Measurements from ENCODE around the gene PCLO.

PCLO gene

DNA sequence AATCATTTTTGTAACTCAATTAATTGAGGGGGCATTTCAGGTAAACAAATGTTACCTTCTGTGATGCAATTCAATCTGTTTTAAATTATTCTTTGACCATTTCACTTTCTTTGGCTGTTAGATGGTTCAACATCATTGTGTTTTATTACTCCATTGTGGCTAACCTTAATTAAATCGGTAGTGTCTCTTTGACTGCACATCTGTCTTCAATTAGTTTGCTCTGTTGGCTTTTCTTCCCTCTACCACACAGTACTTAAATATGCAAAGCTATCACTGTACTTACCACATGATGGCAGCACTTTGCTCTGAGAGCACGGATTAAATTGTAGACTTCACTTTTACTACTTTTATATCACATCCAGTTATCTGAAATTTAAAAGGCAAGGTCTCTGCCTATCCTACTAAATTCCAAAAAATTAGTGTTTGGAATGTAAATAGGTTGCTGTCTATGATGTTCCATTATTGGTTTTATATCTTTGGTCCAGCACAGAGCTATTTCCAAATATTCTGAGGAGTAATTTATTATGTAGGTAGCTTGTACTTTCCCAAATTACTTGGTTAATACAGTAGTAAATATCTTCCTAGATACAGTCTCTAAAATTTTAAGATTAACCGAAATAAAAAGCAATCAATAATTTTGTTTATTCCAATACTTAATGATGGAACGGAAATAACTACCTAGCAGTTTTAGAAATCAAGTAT lies 352.0 kb downstream of the PCLO start:
- DNase-seq, result peak; percentile 66

DNA sequence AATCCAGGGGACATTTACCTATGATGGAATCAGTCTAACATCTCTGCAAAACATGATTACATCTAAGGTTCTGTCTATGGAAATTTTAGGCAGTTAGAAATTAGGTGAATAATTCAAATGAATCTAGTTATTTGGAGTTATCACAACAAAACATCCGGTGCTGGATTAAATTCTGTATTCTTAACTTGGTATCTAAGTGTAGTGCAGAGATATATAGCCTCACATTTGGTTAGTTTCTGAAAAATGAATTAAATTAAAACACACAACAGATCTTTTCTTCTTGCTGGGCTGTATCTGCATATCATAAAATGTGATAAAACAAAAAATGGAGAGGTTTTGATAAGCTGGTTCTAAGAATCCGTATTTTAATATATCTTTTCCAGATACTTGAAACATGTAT lies 354.1 kb downstream of the PCLO start:
- no peak for DNase-seq

DNA sequence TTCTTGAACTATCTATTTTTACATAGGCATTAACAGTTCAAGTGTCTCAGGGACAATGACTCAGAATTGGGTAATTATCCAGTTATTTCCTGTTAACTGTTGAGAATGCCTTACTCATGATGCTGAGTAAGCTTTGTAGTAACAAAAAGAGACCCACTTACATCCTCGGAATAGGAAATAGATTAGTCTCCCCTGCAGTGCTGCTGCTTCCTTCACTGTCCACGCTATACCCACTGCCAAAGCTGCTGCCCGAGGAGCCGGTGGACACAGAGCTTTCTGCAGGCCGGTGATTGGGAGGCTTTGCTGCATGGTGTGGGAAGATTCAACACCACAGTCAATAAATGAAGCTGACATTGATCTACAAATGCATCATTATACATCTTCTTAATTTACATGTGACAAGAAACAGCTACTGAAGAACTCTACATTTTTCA lies 357.1 kb downstream of the PCLO start:
- peak; percentile 90 for DNase-seq

DNA sequence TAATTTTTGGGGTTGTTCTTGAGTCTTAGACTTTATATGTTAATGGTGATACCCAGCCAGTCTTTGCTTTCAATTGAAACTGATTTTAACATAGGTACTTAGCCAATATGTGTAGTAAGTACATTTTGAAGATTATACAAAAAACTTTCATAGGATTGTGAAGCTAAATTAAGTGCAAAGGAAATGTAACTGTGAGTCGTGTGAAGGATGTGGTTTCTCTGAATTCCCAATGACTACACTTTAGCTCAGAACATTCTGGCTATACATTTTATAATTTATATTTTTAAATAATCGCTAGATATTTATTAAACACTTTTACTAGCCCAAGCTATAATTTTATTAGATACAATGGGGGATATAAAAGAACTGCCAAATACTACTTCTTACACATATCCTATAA lies 359.3 kb downstream of the PCLO start:
- DNase-seq, result no peak

DNA sequence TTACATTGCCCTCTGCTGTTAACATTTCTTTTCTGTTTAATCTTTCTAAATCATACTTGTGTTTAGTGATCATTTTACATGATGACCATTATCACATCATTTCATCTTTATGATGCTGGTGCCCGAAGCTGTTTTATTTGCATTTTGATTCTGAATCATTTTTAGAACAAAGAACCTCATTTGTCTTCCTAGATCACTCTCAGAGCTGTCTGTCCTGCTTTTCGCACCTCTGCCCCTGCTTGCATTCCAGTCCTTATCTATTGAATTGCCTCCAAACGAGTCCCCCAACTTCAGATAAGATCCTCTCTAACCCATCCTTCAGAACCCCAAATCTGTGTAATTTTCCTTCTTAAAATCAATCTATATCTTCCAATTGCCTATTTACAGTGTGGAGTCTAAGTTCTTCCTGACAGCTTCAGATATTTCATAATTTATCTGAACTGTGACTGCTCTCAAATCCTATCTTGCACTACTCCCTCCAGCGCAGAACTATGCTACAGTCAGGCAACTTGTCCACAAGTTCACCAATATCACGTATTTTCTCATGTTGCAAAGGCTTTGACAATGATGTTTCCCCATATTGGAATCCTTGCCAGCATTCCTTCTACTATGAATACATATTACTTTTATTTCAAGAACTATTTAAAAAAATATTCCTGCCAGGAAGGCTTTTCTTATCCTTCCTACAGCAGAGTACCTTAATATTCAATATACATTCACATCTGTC lies 372.6 kb downstream of the PCLO start:
- DNase-seq, result no peak

DNA sequence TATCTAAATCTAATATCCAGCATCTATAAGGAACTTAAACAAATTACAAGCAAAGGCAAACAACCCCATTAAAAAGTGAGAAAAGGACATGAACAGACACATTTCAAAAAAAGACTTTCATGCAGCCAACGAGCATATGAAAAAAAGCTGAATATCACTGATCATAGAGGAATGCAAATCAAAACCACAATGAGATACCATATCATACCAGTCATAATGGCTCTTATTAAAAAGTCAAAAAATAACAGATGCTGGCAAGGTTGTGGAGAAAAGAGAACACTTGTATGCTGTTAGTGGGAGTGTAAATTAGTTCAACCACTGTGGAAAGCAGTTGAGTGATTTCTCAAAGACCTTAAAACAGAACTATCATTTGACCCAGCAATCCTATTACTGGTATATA lies 384.7 kb downstream of the PCLO start:
- no peak for DNase-seq

DNA sequence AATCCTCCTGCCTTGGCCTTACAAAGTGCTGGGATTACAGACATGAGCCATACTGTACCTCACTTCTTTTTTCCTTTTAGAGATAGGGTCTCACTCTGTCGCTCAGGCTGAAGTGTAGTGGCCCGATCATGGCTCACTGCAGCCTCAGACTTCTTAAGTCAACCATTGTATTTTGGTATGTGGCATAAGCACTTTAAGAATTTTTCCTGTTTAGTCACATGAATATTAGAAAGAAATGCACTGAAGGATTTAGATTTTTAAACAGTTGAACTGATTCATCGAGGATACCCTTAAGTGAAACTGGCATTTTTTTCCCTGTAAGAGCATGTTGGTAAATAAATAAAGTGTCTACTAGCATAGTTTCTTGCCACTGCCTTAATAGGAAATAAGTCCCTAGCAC lies 399.8 kb downstream of the PCLO start:
- DNase-seq, result no peak

DNA sequence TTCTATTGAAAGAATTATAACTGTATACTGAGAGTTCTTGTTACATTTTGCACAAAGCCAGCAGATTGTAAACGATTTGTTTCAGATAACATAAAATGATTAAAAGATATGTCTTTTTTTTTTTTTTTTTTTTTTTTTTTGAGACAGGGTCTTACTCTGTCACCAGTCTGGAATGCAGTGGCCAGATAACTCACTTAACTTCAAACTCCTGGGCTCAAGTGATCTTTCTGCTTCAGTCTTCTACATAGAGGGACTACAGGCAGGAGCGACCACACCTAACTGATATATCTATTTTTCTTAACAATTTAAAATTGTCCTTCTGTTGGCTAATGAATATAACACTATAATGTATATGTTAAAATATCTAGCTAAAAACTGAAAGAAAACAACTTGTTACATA lies 401.9 kb downstream of the PCLO start:
- no peak for DNase-seq

DNA sequence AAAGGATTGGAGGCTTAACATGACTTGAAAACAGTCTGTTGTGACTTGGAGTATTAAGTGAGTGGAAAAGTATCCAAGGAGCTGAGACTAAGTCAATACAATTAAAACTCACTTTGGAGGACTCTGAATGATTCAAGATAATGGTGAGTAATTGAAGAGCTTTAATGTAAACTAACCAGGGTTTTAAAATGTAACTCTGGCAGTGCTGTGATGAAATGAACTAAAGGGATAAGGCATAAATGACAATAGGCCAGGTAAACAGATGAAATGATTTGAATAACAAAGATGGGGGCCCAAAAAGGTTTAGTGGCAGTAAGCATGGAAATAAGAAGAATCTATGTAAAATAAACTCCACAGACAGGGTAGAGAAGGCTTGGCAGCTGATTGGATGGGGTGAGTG lies 402.6 kb downstream of the PCLO start:
- no peak for DNase-seq

DNA sequence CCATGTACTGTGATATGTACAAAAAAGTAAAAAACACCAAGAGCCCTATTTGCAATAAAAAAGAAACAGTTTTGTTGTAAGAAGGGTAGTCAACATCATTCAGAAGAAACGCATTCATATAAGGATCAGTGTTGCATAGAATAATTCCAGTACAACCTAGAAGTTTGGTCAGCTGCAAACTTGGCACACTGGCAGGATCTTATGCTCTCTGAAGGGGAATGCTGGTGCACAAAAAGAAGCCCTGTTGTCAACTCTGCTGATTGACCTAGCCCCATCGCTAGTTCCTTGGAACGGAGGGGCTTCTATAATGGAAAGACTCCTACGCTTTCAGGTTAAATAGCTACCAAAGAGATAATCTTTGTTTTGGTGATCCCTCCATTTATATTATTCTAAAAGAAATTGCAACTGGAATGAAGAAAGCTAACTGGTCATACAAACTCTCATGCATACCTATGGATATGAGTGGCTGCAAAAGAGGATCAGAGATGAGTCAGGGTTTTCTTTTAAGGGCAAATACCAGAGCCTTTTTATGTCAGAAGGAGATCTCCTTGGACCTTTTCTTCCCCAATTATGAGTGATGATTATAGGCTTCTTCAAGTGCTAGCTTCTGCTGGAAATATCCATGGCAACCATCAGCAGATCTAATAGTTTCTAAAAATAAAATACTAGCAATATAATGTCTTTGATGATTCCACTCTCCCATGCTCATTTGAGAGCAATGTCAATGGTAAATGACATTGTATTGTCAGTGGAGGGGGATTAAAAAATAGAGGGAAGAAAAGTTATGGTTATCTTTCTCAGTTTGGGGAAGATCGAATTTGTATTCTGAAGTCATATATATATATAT lies 406.8 kb downstream of the PCLO start:
- peak; percentile 24 for DNase-seq

DNA sequence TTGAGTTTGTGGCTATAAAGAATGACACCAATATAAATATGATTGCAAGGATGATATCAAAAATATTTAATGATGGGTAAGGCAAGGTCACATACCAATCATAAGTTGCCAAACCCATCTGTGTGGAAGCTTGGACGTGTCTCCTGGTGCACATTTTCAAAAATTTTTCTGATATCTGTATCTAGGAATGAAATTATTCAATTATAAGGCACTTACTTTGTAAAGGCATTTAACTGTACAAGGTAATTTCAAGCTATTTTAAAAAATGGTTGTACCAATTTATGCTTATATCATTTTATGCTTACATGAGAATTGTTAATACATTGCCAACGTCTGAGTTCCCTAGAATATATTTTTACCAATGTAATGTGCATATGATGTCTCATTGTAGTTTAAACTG lies 412.7 kb downstream of the PCLO start:
- no peak for DNase-seq

DNA sequence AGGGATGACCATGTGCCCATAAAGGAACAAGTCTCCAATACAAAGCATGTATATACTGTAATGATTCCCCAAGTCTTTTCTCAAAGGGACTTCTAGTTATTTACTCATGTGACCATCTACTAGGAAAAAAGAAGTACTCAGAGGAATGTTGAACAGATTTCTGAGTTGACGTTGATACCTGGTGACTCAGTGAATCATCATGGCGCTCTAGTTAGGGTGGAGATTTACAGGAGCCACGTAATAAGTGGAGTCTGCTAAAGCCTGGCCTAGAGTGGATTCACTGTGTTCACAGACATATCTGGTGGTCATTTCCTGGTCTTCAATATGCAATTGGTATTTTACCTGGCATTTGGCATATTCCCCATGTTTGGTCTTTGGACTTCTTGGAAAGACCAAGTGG lies 416.9 kb downstream of the PCLO start:
- DNase-seq, result no peak

DNA sequence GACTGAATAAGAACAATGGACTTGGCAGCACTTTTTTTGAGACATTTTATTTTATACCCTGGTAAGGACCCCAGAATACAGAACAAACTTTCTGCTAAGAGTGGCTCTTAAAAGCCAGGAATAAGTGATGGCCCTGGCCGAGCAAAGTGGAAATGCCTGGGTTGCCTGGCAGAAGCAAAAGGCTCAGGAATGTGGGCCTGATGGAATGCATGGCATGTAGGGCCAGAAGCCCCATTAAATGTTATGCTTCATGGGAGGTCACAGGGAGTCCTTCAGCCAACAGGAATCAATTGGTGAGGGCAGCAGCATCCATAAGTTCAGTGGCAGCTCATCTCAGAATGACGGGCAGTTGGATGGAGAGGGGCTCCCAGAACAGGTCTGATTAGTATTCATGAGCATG lies 417.6 kb downstream of the PCLO start:
- peak; percentile 41 for DNase-seq

DNA sequence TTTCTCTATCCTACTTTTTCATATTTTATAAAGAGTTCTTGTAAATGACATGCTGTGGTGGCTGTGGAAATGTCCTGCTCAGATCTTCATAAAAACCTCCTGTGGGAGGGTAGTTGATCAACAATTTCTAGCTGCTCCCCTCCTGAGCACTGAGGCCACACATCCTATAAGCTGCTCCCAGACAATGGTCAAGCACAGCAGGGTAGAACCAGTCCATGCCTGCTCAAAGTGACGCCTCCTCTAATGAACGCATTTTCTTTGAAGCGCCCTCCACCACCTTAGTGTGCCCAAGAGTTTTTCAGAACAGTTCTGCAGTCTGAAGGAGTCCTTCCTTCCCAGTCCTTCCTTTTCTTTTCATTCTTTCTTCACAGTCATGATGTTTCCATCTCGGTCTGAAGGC lies 420.5 kb downstream of the PCLO start:
- no peak for DNase-seq

DNA sequence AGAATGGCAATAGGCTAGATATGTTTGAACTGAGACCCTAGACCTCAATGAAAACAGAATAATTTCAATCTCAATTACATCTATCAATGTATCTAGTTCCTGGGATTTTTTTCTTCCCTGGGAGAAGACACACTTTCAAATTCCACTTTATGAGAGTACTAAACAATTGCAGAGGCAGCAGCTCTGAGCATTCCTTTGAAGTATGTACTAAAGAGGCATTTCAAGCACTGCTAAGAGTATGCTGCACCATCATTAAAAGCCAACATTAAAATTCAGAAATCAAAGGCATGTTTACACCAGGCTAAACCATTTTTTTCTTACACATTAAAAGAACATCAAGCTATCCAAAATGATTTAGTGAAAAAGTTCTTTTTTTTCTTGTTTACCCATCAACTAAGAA lies 421.2 kb downstream of the PCLO start:
- DNase-seq, result no peak

DNA sequence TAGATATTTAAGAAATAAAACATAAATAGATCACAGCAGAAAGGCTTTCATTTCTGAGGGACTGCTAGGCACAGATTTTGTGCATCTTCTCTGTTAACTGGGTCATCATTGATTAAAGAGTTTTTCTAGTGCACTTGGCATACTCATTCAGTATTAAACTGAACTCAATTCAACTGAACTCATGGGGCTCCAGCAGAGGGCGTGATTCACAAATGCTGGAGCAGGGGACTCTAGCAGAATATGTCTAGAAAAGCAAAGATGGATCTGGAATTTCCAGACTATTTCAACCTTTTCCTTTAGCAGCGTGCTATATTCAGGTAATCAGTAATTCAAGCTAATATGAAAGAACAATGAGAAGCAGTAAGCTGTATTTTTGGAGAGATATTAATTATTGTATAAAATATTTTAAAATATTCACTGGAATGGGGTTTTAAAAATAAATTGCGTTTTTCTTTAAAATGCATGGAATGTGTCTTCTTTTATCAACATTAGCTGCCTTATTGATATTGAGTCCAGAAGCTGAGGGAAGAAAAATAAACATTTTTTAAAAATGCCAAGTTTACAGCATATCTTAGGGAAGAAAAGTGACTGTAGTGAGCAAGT lies 422.3 kb downstream of the PCLO start:
- DNase-seq, result peak; percentile 47

DNA sequence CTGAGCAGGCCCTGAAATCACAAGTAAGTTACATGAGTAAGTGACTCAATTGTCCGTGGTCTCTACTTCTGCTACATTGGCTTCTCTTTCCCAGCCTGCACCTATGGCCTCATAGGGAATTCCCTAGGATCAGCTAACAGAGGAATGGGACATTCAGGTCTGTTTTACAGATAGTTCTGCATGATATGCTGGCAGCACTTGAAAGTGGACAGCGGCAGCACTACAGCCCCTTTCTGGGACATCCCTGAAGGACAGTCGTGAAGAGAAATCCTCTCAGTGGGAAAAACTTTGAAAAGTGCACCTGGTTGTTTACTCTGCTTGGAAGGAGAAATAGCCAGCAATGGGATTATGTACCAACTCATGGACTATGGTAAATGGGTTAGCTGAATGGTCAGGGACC lies 426.1 kb downstream of the PCLO start:
- no peak for DNase-seq

DNA sequence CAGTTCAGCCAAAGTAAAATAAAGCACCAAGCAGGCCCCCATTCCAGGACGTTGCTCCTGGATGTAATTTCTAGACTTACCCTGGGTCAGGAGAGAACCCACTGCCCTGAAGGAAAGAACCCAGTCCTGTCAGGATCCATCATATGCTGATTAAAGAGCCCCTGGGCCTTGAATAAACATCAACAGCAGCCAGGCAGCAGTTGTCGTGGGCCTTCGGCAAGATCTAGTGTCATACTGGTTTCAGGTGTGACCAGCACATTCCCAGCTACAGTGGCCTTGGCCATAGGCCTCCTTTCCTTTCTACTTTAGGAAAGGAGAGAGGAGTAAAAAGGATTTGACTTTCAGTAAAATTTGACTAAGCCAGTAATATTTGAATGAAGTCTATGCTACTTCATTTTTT lies 430.0 kb downstream of the PCLO start:
- no peak for DNase-seq

DNA sequence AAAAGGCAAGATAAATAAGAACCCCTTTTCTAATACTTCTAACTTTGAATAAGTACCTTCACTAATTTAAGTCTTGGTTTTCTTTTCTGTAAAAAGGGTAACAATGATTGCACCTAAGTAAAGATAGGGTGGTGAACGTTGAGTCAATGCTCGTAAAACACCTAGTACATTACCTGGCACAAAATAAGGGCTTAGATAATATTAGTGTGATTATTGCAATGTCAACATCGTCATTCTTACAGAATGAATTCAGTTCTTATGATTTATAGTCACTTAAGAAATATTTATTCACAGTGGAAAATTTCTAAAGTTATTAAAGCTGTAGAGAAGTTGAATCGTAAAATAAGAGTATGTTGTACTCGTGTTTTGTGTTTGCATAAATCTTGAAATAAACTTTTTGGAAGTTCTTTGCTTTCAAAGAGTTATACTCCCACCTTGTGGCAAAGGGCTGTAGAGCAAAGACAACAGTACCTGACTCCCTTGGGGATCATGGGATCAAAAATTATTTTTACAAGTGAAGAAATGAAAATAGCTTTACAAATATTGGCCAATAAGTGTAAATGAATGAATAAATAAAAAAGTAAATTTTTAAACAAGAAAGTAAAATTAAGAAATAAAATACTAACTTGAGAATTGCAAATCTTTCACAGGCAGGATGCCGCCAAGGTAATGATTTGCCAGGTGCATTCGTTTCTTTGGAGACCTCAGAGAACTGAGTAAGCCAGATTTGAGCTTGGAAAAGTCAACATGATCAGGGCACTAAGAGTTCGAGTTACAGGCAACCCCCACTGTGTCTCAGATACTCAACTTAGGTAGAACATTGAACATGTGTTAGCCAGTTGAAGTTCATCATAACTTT lies 433.3 kb downstream of the PCLO start:
- peak; percentile 67 for DNase-seq

DNA sequence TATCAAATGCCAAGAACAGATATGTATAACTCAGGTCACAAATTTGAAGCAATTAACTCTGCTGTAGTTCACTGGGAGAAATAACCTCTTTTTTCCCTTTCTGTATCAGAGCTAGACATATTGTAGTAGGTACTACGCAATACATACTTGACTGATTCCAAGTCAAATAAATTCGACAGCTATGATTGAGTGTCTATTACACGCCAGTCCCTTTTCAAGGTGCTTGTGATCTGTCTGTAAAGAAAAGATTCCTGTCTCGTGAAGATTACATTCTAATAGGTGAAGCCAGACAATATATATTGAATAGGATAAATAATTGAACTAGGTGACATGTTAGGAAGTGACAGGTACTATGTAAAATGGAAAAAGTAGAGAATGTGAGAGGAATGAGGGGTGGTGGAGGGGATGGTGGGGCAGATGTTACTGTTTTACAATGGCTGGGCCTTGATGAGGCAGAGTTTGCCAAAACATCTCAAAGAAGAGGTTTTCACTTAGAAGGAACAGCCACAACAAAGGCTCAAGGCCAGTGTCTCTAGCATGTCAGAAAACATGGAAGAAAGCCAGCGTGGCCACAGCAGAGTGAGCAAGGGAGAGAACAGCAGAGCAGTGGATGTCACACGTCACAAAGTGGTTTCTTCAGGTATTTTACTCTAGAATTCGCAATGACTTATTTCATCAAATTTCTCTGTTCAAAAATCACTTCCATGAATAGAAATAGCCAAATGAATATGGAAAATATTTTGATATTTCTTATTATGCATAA lies 436.5 kb downstream of the PCLO start:
- no peak for DNase-seq

DNA sequence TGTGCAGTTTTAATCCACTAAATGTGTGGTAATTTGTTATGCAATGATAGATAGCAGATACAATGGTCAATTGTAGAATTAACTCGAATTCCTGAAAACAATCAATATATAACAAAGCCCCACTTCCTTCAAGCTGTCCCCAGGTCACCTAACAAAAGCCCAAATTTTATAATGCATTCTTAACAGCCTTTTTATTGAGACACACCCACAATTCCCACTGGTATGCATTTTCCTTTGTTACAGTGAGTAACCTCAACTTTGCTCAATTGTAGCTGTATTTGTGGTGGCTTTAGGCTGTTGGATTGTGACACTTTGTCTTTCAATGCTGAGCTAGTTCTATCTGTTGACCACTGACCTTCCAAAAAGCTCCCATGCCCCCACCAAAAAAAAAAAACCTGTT lies 439.3 kb downstream of the PCLO start:
- DNase-seq, result no peak

DNA sequence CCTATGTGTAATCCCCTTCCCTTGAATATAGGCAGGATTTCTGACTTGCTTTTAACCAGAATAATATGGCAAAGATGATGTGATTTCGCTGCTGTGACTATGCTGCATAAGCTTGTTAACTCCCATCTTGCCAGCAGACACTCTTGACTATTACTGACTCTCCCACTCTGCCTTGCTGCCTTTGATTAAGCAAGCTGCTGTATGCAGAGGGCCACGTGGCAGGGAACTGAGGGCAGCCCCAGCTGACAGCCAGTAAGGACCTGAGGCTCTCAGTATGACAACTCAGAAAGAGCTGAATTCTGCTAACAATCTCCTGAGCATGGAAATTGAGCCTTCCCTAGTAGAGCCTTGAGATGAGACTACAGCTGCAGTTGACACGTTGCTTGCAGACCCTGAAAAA lies 439.7 kb downstream of the PCLO start:
- DNase-seq, result no peak
